Measurements from ENCODE around the gene SENP1. TPM values are rescaled to one million over a fixed set of nuclear protein-coding genes. Genes with fewer than 3 reads are reported as not detected.

The SENP1 gene
- total and polyA plus RNA-seq, 2 of the 13 experiments (the other 11 are each of a cell fraction or from before 2014, with no cell fraction given), result 14.0 to 20.2 TPM

GRCh38 chr12:48067250-48067938, 38.5 kb downstream of the SENP1 start:
- no peak overlapping the region for H3K27ac ChIP-seq (ENCODE audit: extremely low read length, insufficient read depth, low read length)
- in situ Hi-C loops (cut with HindIII; ENCODE audit: extremely low pct_ligation_motif_present, low pct_unique_long_range_greater_than_20kb) (no loop called here), intact Hi-C loops (cut with micrococcal nuclease; ENCODE audit: unreplicated experiment) (no loop called here)
- H4K20me1 ChIP-seq (ENCODE audit: insufficient read depth, low read length), result no peaks in the 10 kb centered on the region
- H3K4me2 ChIP-seq (ENCODE audit: low read depth, low read length), result no peak overlapping the region
- H3K79me2 ChIP-seq (ENCODE audit: insufficient read depth, low read length), result no peaks in the 10 kb centered on the region
- BruUV-seq (replicated peaks), result no TSS peak
- DNase-seq (ENCODE audit: low spot score) (no peak), FAIRE-seq (no peak), ATAC-seq (no peak)
- no peaks in the 10 kb centered on the region for H3K27me3 ChIP-seq (ENCODE audit: control insufficient read depth in 1 of 2, insufficient read depth in 2 of 2, low read length in 2 of 2)
- CTCF ChIA-PET (ENCODE audit: low intra/inter-chr PET ratio, low total read pairs), result no interaction called here
- no peaks in the 10 kb centered on the region for H3K9me3 ChIP-seq (ENCODE audit: low read length)
- no peaks in the 10 kb centered on the region for H3K4me1 ChIP-seq (ENCODE audit: insufficient read depth, low read length)
- 98% methylated on average over 4 of the region's 4 CpGs for WGBS (ENCODE audit: low lambda C conversion rate)
- H3K9ac ChIP-seq (ENCODE audit: insufficient read depth, low read depth, low read length), result no peak overlapping the region
- no peak overlapping the region for H2AFZ ChIP-seq (ENCODE audit: low read length)
- peaks cover 8 to 42% of the 10 kb centered on the region in 2 experiments for H3K36me3 ChIP-seq (replicated peaks in 1 of 2; ENCODE audit: control insufficient read depth in 1 of 2, insufficient read depth in 2 of 2, low read length in 2 of 2)
- H3K4me3 ChIP-seq (replicated peaks in 1 of 3; ENCODE audit: insufficient read depth in 1 of 3, low read depth in 2 of 3, low read length in 3 of 3), result no peak overlapping the region
- POLR2A ChIA-PET, result no interaction called here
- no peak for TF ChIP-seq REXO4 (CRISPR knock-in tag; IDR thresholded peaks at IDR 0.05; ENCODE audit: borderline replicate concordance)
- no peak for TF ChIP-seq REPIN1 (CRISPR knock-in tag; IDR thresholded peaks at IDR 0.05; ENCODE audit: borderline replicate concordance, low read depth)
- no peak for TF ChIP-seq PTBP1 (IDR thresholded peaks at IDR 0.05; ENCODE audit: low read depth, low read length, poor library complexity, severe bottlenecking)
- no peak for TF ChIP-seq ISL2 (CRISPR knock-in tag; IDR thresholded peaks at IDR 0.05)
- TF ChIP-seq NFE2L1 (CRISPR knock-in tag; IDR thresholded peaks at IDR 0.05; ENCODE audit: borderline replicate concordance), result no peak
- no peak for TF ChIP-seq ZNF580 (CRISPR knock-in tag; IDR thresholded peaks at IDR 0.05; ENCODE audit: borderline replicate concordance, low read depth)

GRCh38 chr12:48065041-48065440, 40.8 kb downstream of the SENP1 start:
- no peak overlapping the region for H3K4me2 ChIP-seq (ENCODE audit: low read depth, low read length)
- 92% methylated on average over 5 of the region's 5 CpGs for WGBS (ENCODE audit: low lambda C conversion rate)
- no peaks in the 10 kb centered on the region for H4K20me1 ChIP-seq (ENCODE audit: insufficient read depth, low read length)
- H2AFZ ChIP-seq (ENCODE audit: low read length), result no peak overlapping the region
- BruUV-seq (replicated peaks), result no TSS peak
- H3K36me3 ChIP-seq (replicated peaks in 1 of 2; ENCODE audit: control insufficient read depth in 1 of 2, insufficient read depth in 2 of 2, low read length in 2 of 2), result peaks cover 8 to 46% of the 10 kb centered on the region in 2 experiments
- H3K27me3 ChIP-seq (ENCODE audit: control insufficient read depth in 1 of 2, insufficient read depth in 2 of 2, low read length in 2 of 2), result no peaks in the 10 kb centered on the region
- H3K9me3 ChIP-seq (ENCODE audit: low read length), result no peaks in the 10 kb centered on the region
- intact Hi-C loops (cut with micrococcal nuclease; ENCODE audit: unreplicated experiment), result no loop called here
- TF ChIP-seq ZNF546 (CRISPR knock-in tag; conservative IDR thresholded peaks at IDR 0.05), result no peak
- no peak for TF ChIP-seq CHCHD3 (CRISPR knock-in tag; IDR thresholded peaks at IDR 0.05)
- no peak for TF ChIP-seq ZNF746 (CRISPR knock-in tag; IDR thresholded peaks at IDR 0.05)
- TF ChIP-seq YY1 (IDR thresholded peaks at IDR 0.05; ENCODE audit: insufficient read depth, insufficient replicate concordance, low read depth, low read length), result no peak
- in situ Hi-C loops (cut with HindIII; ENCODE audit: extremely low pct_ligation_motif_present, low pct_unique_long_range_greater_than_20kb), result no loop called here
- H3K4me3 ChIP-seq (replicated peaks in 1 of 3; ENCODE audit: insufficient read depth in 1 of 3, low read depth in 2 of 3, low read length in 3 of 3), result no peak overlapping the region
- no peaks in the 10 kb centered on the region for H3K79me2 ChIP-seq (ENCODE audit: insufficient read depth, low read length)
- FAIRE-seq (no peak), DNase-seq (ENCODE audit: low spot score) (no peak), ATAC-seq (no peak)
- H3K4me1 ChIP-seq (ENCODE audit: insufficient read depth, low read length), result no peaks in the 10 kb centered on the region
- ChIA-PET CTCF (ENCODE audit: low intra/inter-chr PET ratio, low total read pairs) (no interaction called here), POLR2A (no interaction called here)
- no peak overlapping the region for H3K27ac ChIP-seq (ENCODE audit: extremely low read length, insufficient read depth, low read length)
- no peak overlapping the region for H3K9ac ChIP-seq (ENCODE audit: insufficient read depth, low read depth, low read length)

All from HepG2 (cell line).